ENCODE results near the gene BEAN1. TPM values are rescaled to one million over a fixed set of nuclear protein-coding genes. Genes with fewer than 3 reads are reported as not detected.

The BEAN1 gene
- total RNA-seq, 1 experiment from 2014 or later: 0.24 TPM

DNA sequence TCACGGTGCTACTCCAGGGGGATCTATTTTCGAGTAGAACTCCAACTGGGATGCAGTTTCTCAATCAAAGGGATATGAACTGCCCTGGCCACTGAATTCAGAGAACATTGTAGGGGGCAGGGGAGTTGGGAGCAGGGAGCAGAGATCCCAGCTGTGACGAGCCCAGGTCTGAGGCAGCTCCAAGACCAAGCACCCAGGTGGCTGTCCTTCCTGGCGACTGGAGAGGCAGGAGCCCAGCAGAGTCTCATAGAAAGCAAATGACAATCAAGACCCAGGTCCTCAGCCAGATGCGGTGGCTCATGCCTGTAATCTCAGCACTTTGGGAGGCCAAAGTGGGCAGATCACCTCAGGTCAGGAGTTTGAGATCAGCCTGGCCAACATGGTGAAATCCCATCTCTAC, 62.7 kb downstream of the BEAN1 start:
- H2BK12ac ChIP-seq (ENCODE audit: insufficient read length, low read depth, low read length): no peak overlapping the region
- no peak overlapping the region for H3K4me2 ChIP-seq (ENCODE audit: insufficient read depth, insufficient read length, low read length)
- no peak overlapping the region for H4K8ac ChIP-seq (replicated peaks; ENCODE audit: insufficient read length, low read depth, low read length)
- Mint-ChIP-seq H3K4me1 (peaks cover 3 to 7% of the 10 kb centered on the region in 2 experiments), H3K4me3 (no peak overlapping the region), H3K27ac (peak overlapping the region in 1 of 3 experiments; percentile 69; a peak in 1 of 7 replicates), H3K36me3 (ENCODE audit: insufficient read depth in 1 of 3, low read depth in 3 of 3) (peaks cover 0 to 10% (median 2%) of the 10 kb centered on the region in 3 experiments; a peak in 3 of 7 replicates), H3K9me3 (peaks cover 5 to 6% of the 10 kb centered on the region in 2 experiments; a peak in 4 of 5 replicates), H3K27me3 (ENCODE audit: low read depth) (no peaks in the 10 kb centered on the region; the same call in none of the 2 replicates)
- H4K5ac ChIP-seq (ENCODE audit: insufficient read length, low read depth, low read length): no peak overlapping the region
- no peak overlapping the region for H2BK120ac ChIP-seq (ENCODE audit: low read depth, low read length, poor library complexity, severe bottlenecking)
- no peaks in the 10 kb centered on the region for H3K9me3 ChIP-seq (ENCODE audit: control insufficient read depth, low read depth, low read length)
- H4K20me1 ChIP-seq (ENCODE audit: control insufficient read depth, insufficient read depth, insufficient read length): no peaks in the 10 kb centered on the region
- no peaks in the 10 kb centered on the region for H3K79me1 ChIP-seq (ENCODE audit: insufficient read depth, low read depth, low read length, poor library complexity, severe bottlenecking)
- no peaks in the 10 kb centered on the region for H3K4me1 ChIP-seq (ENCODE audit: insufficient read depth, low read length)
- no peak overlapping the region for H3K18ac ChIP-seq (ENCODE audit: insufficient read length, low read depth, low read length)
- H2BK15ac ChIP-seq (ENCODE audit: low read depth, low read length): no peak overlapping the region
- no peaks in the 10 kb centered on the region for H3K27me3 ChIP-seq (ENCODE audit: insufficient read depth, low read length)
- no peaks in the 10 kb centered on the region for H3K23me2 ChIP-seq (ENCODE audit: insufficient read length, low read depth, low read length, poor library complexity, severe bottlenecking)
- TF ChIP-seq, protein P1, sequence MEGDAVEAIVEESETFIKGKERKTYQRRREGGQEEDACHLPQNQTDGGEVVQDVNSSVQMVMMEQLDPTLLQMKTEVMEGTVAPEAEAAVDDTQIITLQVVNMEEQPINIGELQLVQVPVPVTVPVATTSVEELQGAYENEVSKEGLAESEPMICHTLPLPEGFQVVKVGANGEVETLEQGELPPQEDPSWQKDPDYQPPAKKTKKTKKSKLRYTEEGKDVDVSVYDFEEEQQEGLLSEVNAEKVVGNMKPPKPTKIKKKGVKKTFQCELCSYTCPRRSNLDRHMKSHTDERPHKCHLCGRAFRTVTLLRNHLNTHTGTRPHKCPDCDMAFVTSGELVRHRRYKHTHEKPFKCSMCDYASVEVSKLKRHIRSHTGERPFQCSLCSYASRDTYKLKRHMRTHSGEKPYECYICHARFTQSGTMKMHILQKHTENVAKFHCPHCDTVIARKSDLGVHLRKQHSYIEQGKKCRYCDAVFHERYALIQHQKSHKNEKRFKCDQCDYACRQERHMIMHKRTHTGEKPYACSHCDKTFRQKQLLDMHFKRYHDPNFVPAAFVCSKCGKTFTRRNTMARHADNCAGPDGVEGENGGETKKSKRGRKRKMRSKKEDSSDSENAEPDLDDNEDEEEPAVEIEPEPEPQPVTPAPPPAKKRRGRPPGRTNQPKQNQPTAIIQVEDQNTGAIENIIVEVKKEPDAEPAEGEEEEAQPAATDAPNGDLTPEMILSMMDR (conservative IDR thresholded peaks at IDR 0.05): no peak
- no peak overlapping the region for H3K14ac ChIP-seq (ENCODE audit: insufficient read depth, low read length)
- H4K91ac ChIP-seq (ENCODE audit: insufficient read length, low read depth, low read length): no peak overlapping the region
- no peak overlapping the region for H3K9ac ChIP-seq (ENCODE audit: extremely low read depth, insufficient read length, low read length)
- no peaks in the 10 kb centered on the region for H3K79me2 ChIP-seq (ENCODE audit: insufficient read depth, low read length)
- H3K56ac ChIP-seq (ENCODE audit: insufficient read length, low read depth, low read length): no peak overlapping the region
- no peak overlapping the region for H2AFZ ChIP-seq (ENCODE audit: low read length)
- H2AK5ac ChIP-seq (ENCODE audit: insufficient read length, low read length): no peak overlapping the region
- H3K23ac ChIP-seq (ENCODE audit: insufficient read length, low read depth, low read length): no peak overlapping the region
- no peak overlapping the region for H3T11ph ChIP-seq (ENCODE audit: low read length)
- no peak for DNase-seq
- no peak overlapping the region for H3K4ac ChIP-seq (ENCODE audit: low read depth, low read length)
- no peak overlapping the region for H3K27ac ChIP-seq (ENCODE audit: insufficient read length, low read depth, low read length)
- no CpG with 5 or more reads among the region's 5 CpGs for WGBS (ENCODE audit: extremely low coverage, insufficient read length, low lambda C conversion rate)
- H2BK5ac ChIP-seq (ENCODE audit: insufficient read length, low read length): no peak overlapping the region
- no peak overlapping the region for H2BK20ac ChIP-seq (ENCODE audit: low read depth, low read length, poor library complexity, severe bottlenecking)
